ENCODE measurements around the gene CHERP. TPM values are rescaled to one million over a fixed set of nuclear protein-coding genes. Genes with fewer than 3 reads are reported as not detected.

The CHERP gene, protein sequence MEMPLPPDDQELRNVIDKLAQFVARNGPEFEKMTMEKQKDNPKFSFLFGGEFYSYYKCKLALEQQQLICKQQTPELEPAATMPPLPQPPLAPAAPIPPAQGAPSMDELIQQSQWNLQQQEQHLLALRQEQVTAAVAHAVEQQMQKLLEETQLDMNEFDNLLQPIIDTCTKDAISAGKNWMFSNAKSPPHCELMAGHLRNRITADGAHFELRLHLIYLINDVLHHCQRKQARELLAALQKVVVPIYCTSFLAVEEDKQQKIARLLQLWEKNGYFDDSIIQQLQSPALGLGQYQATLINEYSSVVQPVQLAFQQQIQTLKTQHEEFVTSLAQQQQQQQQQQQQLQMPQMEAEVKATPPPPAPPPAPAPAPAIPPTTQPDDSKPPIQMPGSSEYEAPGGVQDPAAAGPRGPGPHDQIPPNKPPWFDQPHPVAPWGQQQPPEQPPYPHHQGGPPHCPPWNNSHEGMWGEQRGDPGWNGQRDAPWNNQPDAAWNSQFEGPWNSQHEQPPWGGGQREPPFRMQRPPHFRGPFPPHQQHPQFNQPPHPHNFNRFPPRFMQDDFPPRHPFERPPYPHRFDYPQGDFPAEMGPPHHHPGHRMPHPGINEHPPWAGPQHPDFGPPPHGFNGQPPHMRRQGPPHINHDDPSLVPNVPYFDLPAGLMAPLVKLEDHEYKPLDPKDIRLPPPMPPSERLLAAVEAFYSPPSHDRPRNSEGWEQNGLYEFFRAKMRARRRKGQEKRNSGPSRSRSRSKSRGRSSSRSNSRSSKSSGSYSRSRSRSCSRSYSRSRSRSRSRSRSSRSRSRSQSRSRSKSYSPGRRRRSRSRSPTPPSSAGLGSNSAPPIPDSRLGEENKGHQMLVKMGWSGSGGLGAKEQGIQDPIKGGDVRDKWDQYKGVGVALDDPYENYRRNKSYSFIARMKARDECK
- polyA plus RNA-seq (ENCODE audit: insufficient read length): 37.9 TPM
- long read RNA-seq, donor 1, partial matches to known transcripts: 47 of 47 reads
- long read RNA-seq, donor 1, other reads (novel, unspliced or antisense): 0 of 47 reads
- long read RNA-seq, donor 2, partial matches to known transcripts: 13 of 14 reads
- long read RNA-seq, donor 2, other reads (novel, unspliced or antisense): 0 of 14 reads
- long read RNA-seq, donor 3, partial matches to known transcripts: 6 of 8 reads
- long read RNA-seq, donor 3, other reads (novel, unspliced or antisense): 0 of 8 reads
- long read RNA-seq, donor 4: 0 reads
- long read RNA-seq, donor 5, partial matches to known transcripts: 15 of 15 reads
- long read RNA-seq, donor 5, other reads (novel, unspliced or antisense): 0 of 15 reads
- long read RNA-seq, donor 6, partial matches to known transcripts: 21 of 21 reads
- long read RNA-seq, donor 6, other reads (novel, unspliced or antisense): 0 of 21 reads
- long read RNA-seq, donor 7, full-length matches to known transcripts: 2 of 15 reads
- long read RNA-seq, donor 7, partial matches to known transcripts: 13 of 15 reads
- long read RNA-seq, donor 7, other reads (novel, unspliced or antisense): 0 of 15 reads
- long read RNA-seq, donor 8, full-length matches to known transcripts: 1 of 8 reads
- long read RNA-seq, donor 8, partial matches to known transcripts: 7 of 8 reads
- long read RNA-seq, donor 8, other reads (novel, unspliced or antisense): 0 of 8 reads

DNA sequence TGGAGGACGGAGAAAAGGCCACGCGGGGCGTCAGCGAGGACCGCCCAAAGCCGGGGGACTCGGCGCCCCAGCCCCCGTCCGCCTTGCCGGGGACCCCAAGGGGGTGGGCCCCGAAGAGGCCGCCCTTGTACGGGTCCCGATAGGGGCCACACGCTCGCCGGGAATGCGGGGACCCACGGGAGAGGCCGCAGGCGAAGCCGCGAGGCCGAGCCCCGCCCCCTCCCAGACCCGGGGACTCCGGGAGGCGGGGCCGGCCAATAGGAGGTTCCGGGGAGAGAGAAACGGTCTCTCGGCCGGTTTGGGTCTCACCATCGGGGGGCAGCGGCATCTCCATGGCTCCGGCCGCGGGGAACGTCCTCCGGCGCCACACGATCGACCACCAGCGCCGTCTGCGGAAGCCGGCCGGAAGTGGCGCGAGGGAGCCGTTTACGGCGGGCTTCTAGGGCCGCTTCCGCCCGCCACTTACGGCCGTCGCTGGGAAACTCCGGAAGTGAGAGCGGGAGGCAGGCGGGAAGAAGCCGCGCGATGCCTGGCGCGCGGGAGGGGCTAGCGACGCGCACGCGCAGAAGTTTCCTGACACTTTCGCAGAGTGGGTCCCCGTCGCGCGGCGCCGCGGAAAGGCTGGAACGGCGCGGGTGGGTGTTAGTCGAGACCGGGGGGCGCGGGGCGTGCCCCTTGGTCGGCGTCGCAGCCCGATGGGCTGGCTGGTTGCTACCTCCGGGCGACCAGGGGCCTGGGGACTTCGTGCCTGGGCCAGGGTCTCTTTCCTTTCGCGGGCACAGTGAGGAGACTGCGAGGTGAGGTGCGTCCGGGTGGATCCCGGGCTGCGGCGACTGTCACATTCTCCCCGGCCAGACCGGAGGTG is at the start of gene CHERP:
Gene CHERP, minus strand, starts transcription at position 393 of the 865 bp plus-strand sequence. Its CDS starts 59 bp downstream, at position 334.
- DNase-seq: peak; percentile 95

DNA sequence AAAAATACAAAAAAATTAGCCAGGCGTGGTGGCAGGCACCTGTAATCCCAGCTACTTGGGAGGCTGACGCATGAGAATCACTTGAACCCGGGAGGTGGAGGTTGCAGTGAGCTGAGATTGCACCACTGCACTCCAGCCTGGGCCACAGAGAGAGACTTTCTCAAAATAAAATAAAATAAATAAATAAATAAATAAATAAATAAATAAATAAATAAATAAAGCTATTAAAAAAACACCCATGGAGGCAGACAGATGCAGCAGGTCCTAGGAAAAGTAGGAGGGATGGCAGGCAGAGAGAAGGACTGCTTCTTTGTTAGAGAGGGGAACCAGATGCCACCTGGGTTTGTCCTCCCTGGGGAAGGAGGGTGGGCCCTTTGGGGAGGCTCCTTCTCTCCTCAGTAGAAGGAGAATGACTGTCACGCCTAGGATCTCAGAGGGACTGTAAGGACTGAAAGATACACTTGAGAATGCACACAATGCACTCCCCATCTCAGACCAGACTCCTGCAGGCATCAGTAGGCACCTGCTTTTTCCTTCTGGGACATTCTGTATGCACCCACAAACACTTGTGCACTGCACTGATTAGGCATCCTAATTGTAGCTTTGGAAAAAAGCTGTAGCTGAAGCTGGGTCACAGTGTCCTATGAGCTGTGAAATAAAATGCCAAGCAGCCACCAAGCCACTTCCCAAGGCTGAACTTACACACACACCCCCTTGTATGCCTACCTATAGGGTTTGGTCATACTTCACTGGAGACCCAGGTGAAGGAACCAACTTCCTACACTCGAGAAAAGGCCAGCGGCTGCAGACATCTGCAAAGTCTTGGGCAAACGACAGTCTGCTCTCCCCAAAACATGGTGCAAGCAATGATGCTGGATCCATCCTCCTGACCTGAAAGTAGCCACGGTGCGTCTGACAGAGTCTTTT is 48.9 kb upstream of the CHERP start:
- DNase-seq: no peak

DNA sequence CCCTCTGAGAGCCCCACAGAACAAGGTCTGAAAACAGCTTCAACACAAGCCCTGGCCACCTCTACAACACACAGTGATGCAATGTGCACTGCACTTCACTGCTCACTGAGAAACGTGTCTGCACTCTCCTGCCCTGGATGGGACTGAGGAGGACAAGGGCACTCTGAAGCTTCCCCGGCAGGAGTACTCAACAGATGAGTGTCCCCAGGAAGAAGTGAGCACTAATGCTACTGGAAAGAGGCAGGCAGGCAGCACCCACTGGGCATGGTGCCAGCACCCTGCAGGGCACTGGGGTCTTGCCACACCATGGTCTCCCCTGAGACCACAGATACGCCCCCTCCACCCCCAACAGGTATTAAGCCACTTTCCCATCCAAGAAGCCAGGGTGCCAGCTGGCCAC is 47.7 kb upstream of the CHERP start:
- DNase-seq: no peak

DNA sequence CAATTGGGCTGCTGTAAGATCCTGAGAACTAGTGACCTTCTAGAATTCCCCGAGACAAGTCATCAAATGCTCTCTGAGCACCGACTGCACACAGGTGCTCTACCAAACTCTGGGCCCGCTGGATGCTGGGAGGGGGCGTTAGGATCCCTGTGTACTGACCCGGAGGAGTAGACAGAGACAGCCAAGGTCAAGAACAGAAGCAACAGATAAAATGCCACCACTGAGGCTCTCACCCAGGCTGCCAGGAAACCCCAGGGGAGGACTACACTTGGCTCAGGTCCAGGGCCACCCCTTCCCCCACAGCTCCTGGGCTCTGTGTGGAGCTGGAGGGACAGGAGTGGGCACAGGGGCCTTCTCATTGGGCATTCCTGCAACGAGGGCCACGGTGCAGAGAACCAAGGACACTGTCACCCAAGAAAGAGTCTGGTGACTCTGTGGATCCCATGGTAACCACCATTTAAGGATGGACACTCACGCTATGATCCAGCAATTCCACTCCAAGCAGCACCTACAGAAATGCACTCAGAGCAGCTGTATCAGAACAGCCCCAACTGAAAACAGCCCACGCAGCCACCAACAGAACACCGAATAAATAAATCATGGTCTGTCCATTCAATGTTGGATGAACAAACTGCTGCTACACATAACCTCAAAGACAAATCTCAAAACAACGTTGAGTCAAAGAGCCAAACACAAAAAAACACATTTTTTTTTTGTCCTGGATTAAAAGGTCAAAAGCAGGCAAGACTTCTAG is 46.8 kb upstream of the CHERP start:
- no peak for DNase-seq

DNA sequence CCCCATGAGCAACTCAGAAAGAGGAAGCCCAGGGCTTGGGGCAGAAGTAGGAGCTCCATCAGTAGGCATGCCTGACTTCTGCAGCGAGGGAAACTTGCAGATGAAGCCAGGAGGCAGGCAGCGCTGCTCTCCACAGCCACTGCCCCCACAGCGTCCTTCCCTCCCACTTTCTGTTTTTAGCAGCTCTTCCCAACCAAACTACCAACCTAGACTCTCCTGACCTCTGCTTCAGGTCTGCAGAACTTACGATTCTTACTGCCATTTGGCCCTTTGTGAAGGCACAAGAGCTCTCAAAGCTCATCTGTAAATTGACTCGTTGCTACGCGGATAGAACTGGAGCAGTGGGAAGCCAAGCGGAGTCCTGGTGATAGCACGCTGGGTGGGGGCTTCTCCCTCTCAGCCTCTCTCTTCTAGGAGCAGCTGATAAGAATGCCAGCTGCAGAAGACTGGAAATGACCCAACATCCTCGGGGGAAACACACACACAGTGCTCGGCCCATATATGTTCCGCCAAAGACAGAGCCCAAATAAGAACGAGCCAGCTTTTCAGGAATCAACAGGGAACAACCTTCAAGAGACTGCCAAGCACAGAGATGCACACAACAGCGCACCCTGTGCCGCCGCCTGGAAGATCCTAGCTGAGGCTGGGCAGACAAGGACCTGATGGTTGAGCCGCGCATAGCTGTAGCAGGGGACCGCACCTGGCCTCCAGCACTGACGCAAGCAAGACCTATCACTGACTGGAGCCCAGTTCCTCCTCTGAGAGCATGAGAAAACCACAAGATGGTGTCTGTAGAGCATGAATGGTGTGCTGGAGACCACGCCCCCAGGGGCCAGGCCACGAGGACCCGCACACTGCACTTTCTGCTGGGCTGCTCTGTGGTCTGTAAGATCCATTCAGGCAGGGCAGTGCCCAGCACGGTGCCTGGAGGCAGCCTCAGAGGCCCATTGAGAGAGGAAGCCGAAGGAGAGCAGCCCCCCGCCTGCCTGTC is 45.9 kb upstream of the CHERP start:
- DNase-seq: no peak

DNA sequence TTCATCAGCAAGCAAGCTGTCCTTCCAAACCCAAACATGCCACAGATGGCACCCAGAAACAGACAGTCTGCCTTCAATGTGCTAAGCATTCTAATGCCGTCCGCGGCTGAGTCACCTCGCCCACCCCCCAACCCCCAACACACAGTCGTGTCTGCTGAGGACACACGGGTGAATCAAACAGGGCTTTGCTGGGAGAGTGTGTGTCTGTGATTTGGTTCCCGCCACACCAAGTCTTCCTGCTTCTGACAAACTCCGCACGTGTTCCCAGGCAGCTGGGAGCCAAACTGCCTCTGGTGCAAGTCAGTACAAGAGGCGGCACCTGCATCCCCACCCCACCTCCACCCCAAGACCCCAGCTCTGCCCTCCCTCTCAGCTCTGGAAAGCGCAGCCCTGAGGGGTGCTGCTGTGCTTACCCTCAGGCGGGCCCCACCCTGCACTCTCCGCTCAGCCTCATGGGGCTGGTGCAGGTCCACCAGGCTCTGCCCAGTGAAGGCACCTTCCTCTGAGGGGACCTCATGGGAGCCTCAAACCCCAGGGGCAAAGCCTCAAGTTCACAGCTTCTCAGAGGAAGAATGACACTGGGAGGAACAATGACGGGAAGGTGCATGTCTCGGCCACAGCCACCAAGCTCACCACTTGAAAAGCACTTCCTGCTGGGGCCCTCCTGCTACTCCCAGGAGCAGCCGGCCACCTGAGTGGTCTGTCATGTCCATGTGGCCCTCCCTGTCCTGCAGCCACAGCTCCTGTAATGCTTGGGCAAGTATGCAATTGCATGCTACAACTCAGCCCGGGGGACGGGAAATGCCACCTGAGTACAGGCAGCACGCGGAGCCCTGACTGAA is 45.0 kb upstream of the CHERP start:
- DNase-seq: no peak

DNA sequence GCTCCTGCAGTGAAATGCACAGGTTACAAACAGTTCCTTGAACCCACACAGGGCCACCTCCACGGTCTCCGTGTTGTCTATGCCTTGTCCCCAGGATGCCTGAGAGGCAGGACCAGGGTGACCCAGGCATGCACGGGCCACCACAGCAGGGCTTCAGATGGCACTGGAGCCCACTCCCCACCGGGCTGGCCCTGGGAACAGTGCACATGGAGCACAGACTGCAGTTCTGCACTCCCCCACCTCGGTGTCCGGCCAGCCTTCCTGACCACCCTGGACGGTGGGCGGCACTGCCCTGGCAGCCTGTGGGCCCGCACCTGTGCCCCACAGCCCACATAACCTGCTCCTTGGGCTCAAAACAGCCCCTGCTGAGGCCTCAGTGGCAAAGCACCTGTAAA is 44.2 kb upstream of the CHERP start:
- DNase-seq: no peak

DNA sequence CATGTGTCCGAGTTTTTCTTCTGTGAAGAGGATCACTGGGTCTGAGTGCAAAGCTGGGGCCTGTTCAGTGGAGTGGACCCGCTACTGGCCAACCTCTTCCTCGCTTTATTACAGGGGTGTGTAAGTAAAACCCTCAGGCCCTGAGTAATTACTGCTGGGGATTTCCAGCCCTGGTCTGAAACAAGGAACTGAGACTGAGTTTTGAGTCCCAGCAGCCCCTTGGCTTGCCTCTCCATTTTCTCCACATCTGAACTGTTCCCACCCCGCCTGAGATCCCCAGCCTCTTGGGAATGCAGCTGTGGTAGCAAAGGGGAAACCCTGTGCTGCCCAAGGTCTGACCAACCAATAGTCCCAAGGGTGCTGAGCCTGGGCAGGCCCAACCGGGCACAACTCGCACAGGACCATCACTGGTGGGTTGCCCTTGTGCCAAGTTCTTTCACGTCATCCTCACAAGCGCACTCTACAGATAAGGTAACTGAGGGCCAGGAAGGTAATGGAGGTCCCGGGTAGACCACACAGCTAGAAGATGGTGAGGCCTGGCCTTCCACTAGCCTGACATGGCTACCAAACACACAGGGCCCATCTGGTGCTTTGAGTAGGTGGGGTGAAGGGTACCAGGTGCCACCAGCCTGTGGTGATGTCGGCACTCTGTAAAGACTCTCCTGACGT is 43.7 kb upstream of the CHERP start:
- DNase-seq: no peak

DNA sequence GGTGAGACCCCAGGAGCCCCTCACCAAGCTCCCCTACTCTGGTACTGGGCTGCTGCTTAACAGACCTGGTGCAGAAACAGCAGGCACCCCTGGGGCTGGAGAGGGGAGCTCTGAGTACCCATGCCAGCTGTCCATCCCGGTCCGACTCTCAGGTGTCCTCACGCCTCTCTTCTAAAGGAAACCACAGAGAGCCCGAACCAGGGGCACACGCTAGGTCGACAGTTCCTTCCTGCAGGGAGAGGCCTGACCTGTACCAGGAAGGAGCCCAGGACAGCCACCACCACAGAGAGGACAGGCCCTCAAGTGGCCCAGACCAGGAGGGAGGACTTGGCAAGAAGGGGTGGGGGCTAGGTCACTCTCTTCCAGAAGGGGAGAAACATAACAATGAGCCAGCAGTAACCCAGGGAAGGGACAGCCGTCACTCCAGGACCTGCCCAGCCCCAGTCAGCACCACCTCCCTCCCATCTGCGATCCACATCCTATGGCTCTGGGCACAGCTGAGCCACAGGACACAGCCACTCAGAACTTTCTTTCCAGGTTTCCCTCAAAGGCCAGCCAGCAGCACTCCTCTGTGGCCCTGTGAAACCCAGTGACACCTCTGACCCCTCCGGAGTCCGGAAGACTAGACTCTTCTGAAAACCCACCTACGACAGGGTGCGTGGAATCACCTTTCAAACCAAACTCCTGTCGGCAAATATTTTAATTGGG is 43.0 kb upstream of the CHERP start:
- DNase-seq: no peak

DNA sequence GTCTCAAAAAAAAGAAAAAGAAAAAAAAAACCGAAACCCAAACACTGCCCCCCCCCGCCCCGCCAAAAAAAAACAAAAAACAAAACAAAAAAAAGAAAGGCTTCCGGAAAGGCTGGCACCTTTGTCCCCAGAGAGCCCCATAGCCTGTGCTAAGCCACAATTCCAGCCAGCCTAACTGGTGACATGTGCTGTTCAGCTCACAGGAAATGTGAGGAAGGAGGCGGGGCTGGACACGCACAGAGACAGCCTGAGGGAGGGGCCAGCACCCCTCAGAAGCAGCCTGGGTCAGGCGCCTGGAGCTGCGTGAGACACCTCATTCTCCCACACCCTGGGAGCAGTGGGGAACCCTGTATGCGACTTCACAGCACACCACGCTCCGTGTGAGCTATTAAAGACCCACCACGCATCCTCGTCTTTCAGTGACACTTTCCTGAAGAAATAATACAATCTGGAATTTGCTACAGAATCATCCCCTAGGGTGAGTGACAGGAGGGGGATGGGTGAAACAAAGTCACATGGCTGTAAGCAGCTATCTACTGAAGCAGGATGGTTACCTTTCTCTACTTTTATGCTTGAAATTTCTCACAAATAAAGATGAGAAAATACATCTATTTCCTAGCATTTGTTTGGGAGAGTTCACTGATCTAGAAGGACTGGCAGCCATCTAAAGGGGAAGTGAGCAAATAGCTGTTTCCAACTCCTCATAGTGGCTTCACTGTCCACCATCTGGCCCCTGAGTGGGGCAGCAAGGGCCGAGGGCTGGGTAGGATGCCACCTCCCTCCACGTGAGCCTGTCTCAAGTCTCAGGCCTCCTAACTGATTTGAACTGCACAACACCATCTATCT is 42.2 kb upstream of the CHERP start:
- peak; percentile 62 for DNase-seq

DNA sequence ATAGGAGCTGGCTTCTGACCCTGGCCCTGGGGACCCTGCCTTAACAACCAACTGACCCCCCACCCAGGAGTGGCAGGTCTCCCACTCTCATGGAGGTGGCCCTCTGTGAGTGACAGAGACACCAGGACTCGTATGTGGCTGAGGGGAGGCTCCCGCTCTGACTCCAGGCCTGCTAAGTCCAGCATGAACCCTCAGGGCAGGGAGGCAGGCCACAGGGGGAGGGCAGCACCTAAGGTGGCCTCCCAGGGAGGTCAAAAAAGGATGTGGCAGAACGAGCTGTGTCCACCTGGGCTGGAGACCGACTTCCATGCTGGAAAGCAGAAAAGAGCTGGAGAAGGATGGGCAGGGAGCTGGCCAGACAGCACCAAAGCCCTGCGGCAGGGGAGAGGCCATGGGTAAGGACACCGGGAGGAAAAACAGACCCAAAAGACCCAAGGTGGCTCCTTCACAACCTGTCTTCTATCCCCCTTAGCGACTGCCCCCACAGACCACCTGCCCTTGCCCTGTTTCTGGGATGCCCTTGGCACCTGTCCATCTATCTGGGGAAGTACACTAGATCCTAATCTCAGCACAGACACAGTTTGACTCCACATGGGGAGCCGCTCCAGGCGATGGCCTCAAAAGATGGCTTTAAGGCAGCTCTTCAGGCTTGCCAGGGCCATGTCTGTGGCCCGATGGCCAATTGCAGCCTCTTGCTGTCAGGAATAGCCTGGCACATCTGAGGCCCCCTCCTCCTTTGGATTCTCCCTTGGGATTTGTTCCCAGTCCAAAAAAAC is 40.4 kb upstream of the CHERP start:
- DNase-seq: no peak

DNA sequence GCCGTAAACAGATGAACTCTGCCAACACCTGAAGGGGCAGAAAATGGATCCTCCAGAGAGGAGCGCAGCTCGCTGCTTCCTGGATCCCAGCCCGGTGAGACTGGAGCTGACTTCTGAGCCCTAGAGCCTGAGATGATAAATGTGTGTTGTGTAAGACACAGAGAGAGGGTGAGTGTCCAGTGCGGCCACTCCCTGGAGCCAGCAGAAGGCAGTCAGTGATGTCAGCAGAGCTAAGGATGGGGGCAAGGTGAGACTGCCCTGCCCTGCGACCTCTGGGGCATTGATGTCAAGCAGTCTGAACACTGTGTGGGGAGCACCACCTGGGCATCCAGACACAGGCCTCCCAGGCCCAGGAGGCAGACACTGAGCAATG is 39.7 kb upstream of the CHERP start:
- DNase-seq: no peak
